HG02970 (cell line): ENCODE results near the gene BSG.
"Not testable (repeated sequence)": the region's sequence is repeated elsewhere in the genome, so short reads cannot be mapped to it uniquely, and the experiment has no call there.

Experiments used
- ATAC-seq: cut with Tn5 transposase; IDR thresholded peaks from one replicate; pipeline ENCODE4 v1.9.1; 2021; ENCODE audit warnings: mild to moderate bottlenecking, moderate library complexity, moderate number of reproducible peaks; ENCODE audit not compliant: unreplicated experiment, low FRiP score

The BSG gene

GRCh38 chr19:584240-585001 lies 12.0 kb downstream of the BSG start:
- no peak for ATAC-seq

- not testable (repeated sequence) for ATAC-seq
Measured at GRCh38 chr19:585146-585545, 12.8 kb downstream of the BSG start.

GRCh38 chr19:585551-586110 lies 13.2 kb downstream of the BSG start:
- no peak for ATAC-seq

GRCh38 chr19:588093-588740 lies 15.8 kb downstream of the BSG start:
- ATAC-seq, result no peak

- no peak for ATAC-seq
Measured at GRCh38 chr19:588741-589692, 16.6 kb downstream of the BSG start.

GRCh38 chr19:589693-590395 lies 17.4 kb downstream of the BSG start, which contains the start of gene HCN2:
TSS of gene HCN2 (plus strand) at chr19:589881. CDS start at chr19:589946, 65 bp downstream.
- ATAC-seq, result no peak

GRCh38 chr19:590396-590745 lies 18.0 kb downstream of the BSG start:
- ATAC-seq, result no peak

- no peak for ATAC-seq
Measured at GRCh38 chr19:590750-591098, 18.3 kb downstream of the BSG start.

- ATAC-seq, result no peak
Measured at GRCh38 chr19:591099-591958, 18.9 kb downstream of the BSG start.

GRCh38 chr19:592101-592500 lies 19.7 kb downstream of the BSG start:
- ATAC-seq, result no peak

GRCh38 chr19:593055-593454 lies 20.7 kb downstream of the BSG start:
- ATAC-seq, result no peak

GRCh38 chr19:593505-593904 lies 21.1 kb downstream of the BSG start:
- ATAC-seq, result no peak

GRCh38 chr19:594265-594870 lies 22.0 kb downstream of the BSG start:
- no peak for ATAC-seq

- no peak for ATAC-seq
Measured at GRCh38 chr19:595326-596262, 23.2 kb downstream of the BSG start.

GRCh38 chr19:596263-596655 lies 23.9 kb downstream of the BSG start:
- no peak for ATAC-seq

- ATAC-seq, result no peak
Measured at GRCh38 chr19:597406-598315, 25.3 kb downstream of the BSG start.

- ATAC-seq, result no peak
Measured at GRCh38 chr19:601310-601709, 28.9 kb downstream of the BSG start.
